H9 (cell line): Measurements from ENCODE around the gene HECTD1. TPM values are rescaled to one million over a fixed set of nuclear protein-coding genes. Genes with fewer than 3 reads are reported as not detected.

Experiments used
- DNase-seq: peaks from one replicate; pipeline ENCODE4 v3.0.0-alpha.2; 2017
- H2AFZ ChIP-seq: one replicate; pipeline ENCODE4 v1.6.1; 2013; ENCODE audit warnings: mild to moderate bottlenecking, low read length, control low read depth, moderate library complexity
- H2AK5ac ChIP-seq: 2 replicates; pipeline ENCODE4 v1.6.1; 2013; ENCODE audit warnings: low read length, control low read depth, mixed read lengths; ENCODE audit not compliant: insufficient read length
- H2BK120ac ChIP-seq: one replicate; pipeline ENCODE4 v1.6.1; 2013; ENCODE audit warnings: low read depth, mild to moderate bottlenecking, low read length, control low read depth, inconsistent platforms; ENCODE audit not compliant: poor library complexity, severe bottlenecking
- H2BK12ac ChIP-seq: 2 replicates; pipeline ENCODE4 v1.6.1; 2013; ENCODE audit warnings: low read length, control low read depth, mixed read lengths, low read depth; ENCODE audit not compliant: insufficient read length
- H2BK15ac ChIP-seq: 2 replicates; pipeline ENCODE4 v1.6.1; 2013; ENCODE audit warnings: low read depth, low read length, control low read depth
- H2BK20ac ChIP-seq: one replicate; pipeline ENCODE4 v1.6.1; 2013; ENCODE audit warnings: low read depth, mild to moderate bottlenecking, low read length, control low read depth, inconsistent platforms; ENCODE audit not compliant: poor library complexity, severe bottlenecking
- H2BK5ac ChIP-seq: 2 replicates; pipeline ENCODE4 v1.6.1; 2013; ENCODE audit warnings: low read length, control low read depth, mixed read lengths; ENCODE audit not compliant: insufficient read length
- H3K14ac ChIP-seq: 2 replicates; pipeline ENCODE4 v1.6.1; 2013; ENCODE audit warnings: low read length, control low read depth; ENCODE audit not compliant: insufficient read depth
- H3K18ac ChIP-seq: 2 replicates; pipeline ENCODE4 v1.6.1; 2013; ENCODE audit warnings: low read depth, mild to moderate bottlenecking, mixed read lengths, low read length, control low read depth; ENCODE audit not compliant: insufficient read length
- H3K23ac ChIP-seq: 2 replicates; pipeline ENCODE4 v1.6.1; 2013; ENCODE audit warnings: low read length, control low read depth, mixed read lengths, low read depth; ENCODE audit not compliant: insufficient read length
- H3K23me2 ChIP-seq: 2 replicates; pipeline ENCODE4 v1.6.1; 2013; ENCODE audit warnings: low read depth, mild to moderate bottlenecking, mixed read lengths, low read length, control low read depth; ENCODE audit not compliant: insufficient read length, poor library complexity, severe bottlenecking
- H3K27ac ChIP-seq: 2 replicates; pipeline ENCODE4 v1.5.1; 2013; ENCODE audit warnings: low read length, control low read depth, mixed read lengths, low read depth; ENCODE audit not compliant: insufficient read length
- H3K27me3 ChIP-seq: 2 replicates; pipeline ENCODE4 v1.6.1; 2013; ENCODE audit warnings: low read length, control low read depth, inconsistent platforms; ENCODE audit not compliant: insufficient read depth
- H3K4ac ChIP-seq: 2 replicates; pipeline ENCODE4 v1.6.1; 2013; ENCODE audit warnings: low read depth, mild to moderate bottlenecking, control low read depth, inconsistent platforms, low read length, moderate library complexity
- H3K4me1 ChIP-seq: 2 replicates; pipeline ENCODE4 v1.6.1; 2013; ENCODE audit warnings: low read length, control low read depth, inconsistent platforms; ENCODE audit not compliant: insufficient read depth
- H3K4me2 ChIP-seq: 2 replicates; pipeline ENCODE4 v1.6.1; 2013; ENCODE audit warnings: low read length, control low read depth, mixed read lengths; ENCODE audit not compliant: insufficient read length, insufficient read depth
- H3K56ac ChIP-seq: 2 replicates; pipeline ENCODE4 v1.6.1; 2013; ENCODE audit warnings: low read depth, mild to moderate bottlenecking, mixed read lengths, low read length, control low read depth; ENCODE audit not compliant: insufficient read length
- H3K79me1 ChIP-seq: 2 replicates; pipeline ENCODE4 v1.6.1; 2013; ENCODE audit warnings: low read depth, mild to moderate bottlenecking, moderate library complexity, low read length, control low read depth, inconsistent platforms; ENCODE audit not compliant: insufficient read depth, poor library complexity, severe bottlenecking
- H3K79me2 ChIP-seq: 2 replicates; pipeline ENCODE4 v1.6.1; 2013; ENCODE audit warnings: low read length, control low read depth, inconsistent platforms; ENCODE audit not compliant: insufficient read depth
- H3K9ac ChIP-seq: 2 replicates; pipeline ENCODE4 v1.6.1; 2013; ENCODE audit warnings: low read length, control low read depth, mixed read lengths; ENCODE audit not compliant: insufficient read length; ENCODE audit errors: extremely low read depth
- H3K9me3 ChIP-seq: one replicate; pipeline ENCODE4 v1.6.1; 2013; ENCODE audit warnings: low read depth, low read length, inconsistent platforms; ENCODE audit not compliant: control insufficient read depth
- H3T11ph ChIP-seq: one replicate; pipeline ENCODE4 v1.6.1; 2013; ENCODE audit warnings: mild to moderate bottlenecking, low read length, control low read depth, inconsistent platforms
- H4K20me1 ChIP-seq: one replicate; pipeline ENCODE4 v1.6.1; 2013; ENCODE audit not compliant: control insufficient read depth, insufficient read length, insufficient read depth
- H4K5ac ChIP-seq: 2 replicates; pipeline ENCODE4 v1.6.1; 2013; ENCODE audit warnings: low read depth, mild to moderate bottlenecking, mixed read lengths, low read length, control low read depth; ENCODE audit not compliant: insufficient read length
- H4K8ac ChIP-seq: replicated peaks from 2 replicates; pipeline ENCODE4 v1.6.1; 2013; ENCODE audit warnings: low read length, control low read depth, mixed read lengths, low read depth; ENCODE audit not compliant: insufficient read length
- H4K91ac ChIP-seq: 2 replicates; pipeline ENCODE4 v1.6.1; 2013; ENCODE audit warnings: low read depth, mild to moderate bottlenecking, moderate library complexity, mixed read lengths, low read length, control low read depth; ENCODE audit not compliant: insufficient read length
- H3K27ac Mint-ChIP-seq, 3 experiments: 2 replicates in 2 of 3; 3 replicates in 1 of 3; pipeline ENCODE4 v1.8.0; 2020 to 2021; ENCODE audit warnings: mixed read lengths in 3 of 3, mild to moderate bottlenecking in 1 of 3, moderate library complexity in 1 of 3
- H3K27me3 Mint-ChIP-seq: 2 replicates; pipeline ENCODE4 v1.8.0; 2021; ENCODE audit warnings: low read depth, mild to moderate bottlenecking, moderate library complexity, mixed read lengths
- H3K36me3 Mint-ChIP-seq, 3 experiments: 2 replicates in 2 of 3; 3 replicates in 1 of 3; pipeline ENCODE4 v1.8.0; 2020 to 2021; ENCODE audit warnings: low read depth in 3 of 3, mixed read lengths in 3 of 3; ENCODE audit not compliant: insufficient read depth in 1 of 3
- H3K4me1 Mint-ChIP-seq, 2 experiments: 2 replicates each; pipeline ENCODE4 v1.8.0; 2020; ENCODE audit warnings: mixed read lengths in 2 of 2
- H3K4me3 Mint-ChIP-seq, 2 experiments: 2 replicates in 1 of 2; 3 replicates in 1 of 2; pipeline ENCODE4 v1.8.0; 2020 to 2021; ENCODE audit warnings: mild to moderate bottlenecking in 2 of 2, mixed read lengths in 2 of 2, moderate library complexity in 1 of 2
- H3K9me3 Mint-ChIP-seq, 2 experiments: 2 replicates in 1 of 2; 3 replicates in 1 of 2; pipeline ENCODE4 v1.8.0; 2020; ENCODE audit warnings: mild to moderate bottlenecking in 2 of 2, mixed read lengths in 2 of 2, moderate library complexity in 1 of 2
- CTCF ChIP-seq: fragments of 200-600 bp; sonication (generic); conservative IDR thresholded peaks from 3 replicates; pipeline ENCODE4 v1.8.0; 2021; ENCODE audit warnings: antibody characterized with exemption, mild to moderate bottlenecking
- WGBS: extraction: QIAGEN DNeasy Blood & Tissue Kit; methylation state at CpG from one replicate; pipeline ENCODE4 v1.1.7; 2013; ENCODE audit warnings: missing lambda C conversion rate, low lambda C conversion rate, mixed read lengths; ENCODE audit not compliant: insufficient read length; ENCODE audit errors: extremely low coverage; 5-methylcytosine and 5-hydroxymethylcytosine counted together
- total RNA-seq: library from RNA; stranded (reverse); gene quantifications from 2 replicates; pipeline ENCODE4 v1.2.1, GENCODE V29; 2021

HECTD1 gene
- total RNA-seq, 1 experiment from 2014 or later: 135 TPM

GRCh38 chr14:31208546-31209424 is 1.2 kb upstream of the HECTD1 start:
- peak overlapping the region; percentile 88 for H3K4me2 ChIP-seq
- peaks cover 13% of the 10 kb centered on the region for H3K23me2 ChIP-seq
- H3T11ph ChIP-seq: no peak overlapping the region
- no peak overlapping the region for H2BK20ac ChIP-seq
- no peak overlapping the region for H2AK5ac ChIP-seq
- H3K79me1 ChIP-seq: no peaks in the 10 kb centered on the region
- peak overlapping the region; percentile 90 to 91 for H3K4me3 Mint-ChIP-seq
- H3K18ac ChIP-seq: no peak overlapping the region
- H2BK120ac ChIP-seq: no peak overlapping the region
- no peaks in the 10 kb centered on the region for H3K27me3 ChIP-seq
- no peaks in the 10 kb centered on the region for H3K4me1 ChIP-seq
- H3K27me3 Mint-ChIP-seq: no peaks in the 10 kb centered on the region
- H2BK15ac ChIP-seq: no peak overlapping the region
- peaks cover 22 to 26% of the 10 kb centered on the region in 2 experiments for H3K4me1 Mint-ChIP-seq
- H3K23ac ChIP-seq: no peak overlapping the region
- peak overlapping the region; percentile 55 for H3K27ac ChIP-seq
- H3K56ac ChIP-seq: no peak overlapping the region
- H3K14ac ChIP-seq: no peak overlapping the region
- no peak overlapping the region for H2AFZ ChIP-seq
- no peak overlapping the region for H2BK12ac ChIP-seq
- peak overlapping the region in 1 of 3 experiments; percentile 99; a peak in 2 of 7 replicates for H3K27ac Mint-ChIP-seq
- peaks cover 0 to 3% of the 10 kb centered on the region in 2 experiments; a peak in 2 of 5 replicates for H3K9me3 Mint-ChIP-seq
- TF ChIP-seq CTCF: no peak
- H4K8ac ChIP-seq: no peak overlapping the region
- peaks cover 7% of the 10 kb centered on the region for H3K79me2 ChIP-seq
- no peak overlapping the region for H2BK5ac ChIP-seq
- no peak for DNase-seq
- H4K91ac ChIP-seq: no peak overlapping the region
- no peaks in the 10 kb centered on the region for H3K9me3 ChIP-seq
- no CpG with 5 or more reads among the region's 16 CpGs for whole genome bisulfite sequencing
- peaks cover 8 to 15% (median 12%) of the 10 kb centered on the region in 3 experiments; a peak in 6 of 7 replicates for H3K36me3 Mint-ChIP-seq
- H4K20me1 ChIP-seq: no peaks in the 10 kb centered on the region
- H3K9ac ChIP-seq: peak overlapping the region; percentile 63
- no peak overlapping the region for H3K4ac ChIP-seq
- no peak overlapping the region for H4K5ac ChIP-seq
